Measurements from ENCODE around the gene FBXO38. TPM values are rescaled to one million over a fixed set of nuclear protein-coding genes. Genes with fewer than 3 reads are reported as not detected.

FBXO38 gene
- total RNA-seq, 1 experiment from 2014 or later, result 36.3 TPM

GRCh38 chr5:148383564-148384379, at the start of gene FBXO38 (continued):
- TF ChIP-seq, protein P1, sequence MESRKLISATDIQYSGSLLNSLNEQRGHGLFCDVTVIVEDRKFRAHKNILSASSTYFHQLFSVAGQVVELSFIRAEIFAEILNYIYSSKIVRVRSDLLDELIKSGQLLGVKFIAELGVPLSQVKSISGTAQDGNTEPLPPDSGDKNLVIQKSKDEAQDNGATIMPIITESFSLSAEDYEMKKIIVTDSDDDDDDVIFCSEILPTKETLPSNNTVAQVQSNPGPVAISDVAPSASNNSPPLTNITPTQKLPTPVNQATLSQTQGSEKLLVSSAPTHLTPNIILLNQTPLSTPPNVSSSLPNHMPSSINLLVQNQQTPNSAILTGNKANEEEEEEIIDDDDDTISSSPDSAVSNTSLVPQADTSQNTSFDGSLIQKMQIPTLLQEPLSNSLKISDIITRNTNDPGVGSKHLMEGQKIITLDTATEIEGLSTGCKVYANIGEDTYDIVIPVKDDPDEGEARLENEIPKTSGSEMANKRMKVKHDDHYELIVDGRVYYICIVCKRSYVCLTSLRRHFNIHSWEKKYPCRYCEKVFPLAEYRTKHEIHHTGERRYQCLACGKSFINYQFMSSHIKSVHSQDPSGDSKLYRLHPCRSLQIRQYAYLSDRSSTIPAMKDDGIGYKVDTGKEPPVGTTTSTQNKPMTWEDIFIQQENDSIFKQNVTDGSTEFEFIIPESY (IDR thresholded peaks at IDR 0.05; ENCODE audit: extremely low read depth, insufficient replicate concordance, low read length), result no peak
- TF ChIP-seq TCF7L2 (IDR thresholded peaks at IDR 0.05; ENCODE audit: borderline replicate concordance, extremely low read depth, insufficient read depth, insufficient read length), result peak; percentile 47
- no peak for TF ChIP-seq ZNF274 (IDR thresholded peaks at IDR 0.05; ENCODE audit: low read depth, low read length)
- TF ChIP-seq EZH2 (IDR thresholded peaks at IDR 0.05), result no peak
- TF ChIP-seq ZFX (IDR thresholded peaks at IDR 0.05), result peak; percentile 98
- peak; percentile 60; the same call in 1 of the 2 replicates for TF ChIP-seq SRF (IDR thresholded peaks at IDR 0.05; ENCODE audit: low read depth)
- TF ChIP-seq SP1 (IDR thresholded peaks at IDR 0.05; ENCODE audit: low read depth), result peak; percentile 63; the same call in 1 of the 2 replicates
- peak; percentile 92 for TF ChIP-seq EGR1 (IDR thresholded peaks at IDR 0.05; ENCODE audit: low read depth)
- TF ChIP-seq RAD21 (IDR thresholded peaks at IDR 0.05; ENCODE audit: low read depth), result no peak
- TF ChIP-seq FOSL1 (IDR thresholded peaks at IDR 0.05; ENCODE audit: low read depth), result no peak
- no peak for TF ChIP-seq CEBPB (IDR thresholded peaks at IDR 0.05; ENCODE audit: low read depth)
- TF ChIP-seq YY1 (IDR thresholded peaks at IDR 0.05; ENCODE audit: extremely low read depth, insufficient replicate concordance, low read depth, low read length), result peak; percentile 100

- H2AFZ ChIP-seq (ENCODE audit: low read depth, low read length, poor library complexity, severe bottlenecking), result no peak within 1 kb of the TSS
- H3K27me3 ChIP-seq (ENCODE audit: insufficient read depth, low read length), result no peaks in the 10 kb centered on the region
- intact Hi-C loops (cut with micrococcal nuclease), result no loop called here
- no peaks in the 10 kb centered on the region for H3K9me3 ChIP-seq (ENCODE audit: control insufficient read depth in 1 of 2, insufficient read depth in 1 of 2, low read depth in 1 of 2, low read length in 2 of 2)
- ChIA-PET CTCF (interaction anchor here (1.2 kb wide), 1 partner anchor 396 kb away, joined by 3 read pairs; no protein-coding TSS in a partner anchor), RAD21 (ENCODE audit: low non-redundant PET in 1 of 2, low total read pairs in 2 of 2, uncharacterized antibody in 2 of 2, unreplicated experiment in 2 of 2) (no interaction called here), POLR2A (no interaction called here)
- no peaks in the 10 kb centered on the region for H3K9me2 ChIP-seq (ENCODE audit: insufficient read depth)
- H3K27ac ChIP-seq (ENCODE audit: low read depth, low read length), result no peak within 1 kb of the TSS
- H3K36me3 ChIP-seq (ENCODE audit: control insufficient read depth in 1 of 2, insufficient read depth in 2 of 2, low read length in 2 of 2), result no peaks in the 10 kb centered on the region
- no peak for DNase-seq (ENCODE audit: low read depth, low spot score)
- ATAC-seq, result no peak
- TF ChIP-seq CEBPB (IDR thresholded peaks at IDR 0.05; ENCODE audit: low read depth), result no peak
- H3K4me3 ChIP-seq (replicated peaks in 1 of 2; ENCODE audit: low read depth in 1 of 2, low read length in 2 of 2), result no peak within 1 kb of the TSS
- no peaks in the 10 kb centered on the region for H3K79me2 ChIP-seq (ENCODE audit: insufficient read depth, low read length)
- H3K9ac ChIP-seq (ENCODE audit: low read length), result no peak within 1 kb of the TSS
- no peak within 1 kb of the TSS for H3K4me2 ChIP-seq (ENCODE audit: low read length)
- BruUV-seq (replicated peaks), result no TSS peak
- H3K4me1 ChIP-seq (ENCODE audit: control insufficient read depth in 1 of 2, insufficient read depth in 2 of 2, low read length in 2 of 2), result peaks cover 0 to 5% of the 10 kb centered on the region in 2 experiments; a peak in 1 of 4 replicates
- H4K20me1 ChIP-seq (ENCODE audit: insufficient read depth), result no peaks in the 10 kb centered on the region
These were observed 48.5 kb upstream of the FBXO38 start, which contains the start of gene SPINK9 for GRCh38 chr5:148335259-148335658. SPINK9 (plus strand) TSS chr5:148335559; CDS start chr5:148335614, 55 bp downstream.

Measured in HCT116 (cell line).